Cardiac fibroblast (primary cell): ENCODE results near the gene LDLRAD3.

Experiments
- DNase-seq, 2 donors: peaks; one replicate each; pipeline versions ENCODE4 v3.0.0 to v3.0.0-alpha.2; 2010; ENCODE audit warnings: low read depth in 2 of 2
- H3K4me3 ChIP-seq, 2 donors: replicated peaks in 1 of 2; 1 replicate in 1 of 2; 2 replicates in 1 of 2; pipeline ENCODE4 v1.5.1; 2011; ENCODE audit warnings: low read depth in 2 of 2, low read length in 2 of 2, mild to moderate bottlenecking in 2 of 2, moderate library complexity in 1 of 2
- CTCF ChIP-seq: IDR thresholded peaks from one replicate; pipeline ENCODE4 v1.5.1; 2011; ENCODE audit warnings: low read depth, mild to moderate bottlenecking, low read length, inconsistent platforms

The LDLRAD3 gene

DNA sequence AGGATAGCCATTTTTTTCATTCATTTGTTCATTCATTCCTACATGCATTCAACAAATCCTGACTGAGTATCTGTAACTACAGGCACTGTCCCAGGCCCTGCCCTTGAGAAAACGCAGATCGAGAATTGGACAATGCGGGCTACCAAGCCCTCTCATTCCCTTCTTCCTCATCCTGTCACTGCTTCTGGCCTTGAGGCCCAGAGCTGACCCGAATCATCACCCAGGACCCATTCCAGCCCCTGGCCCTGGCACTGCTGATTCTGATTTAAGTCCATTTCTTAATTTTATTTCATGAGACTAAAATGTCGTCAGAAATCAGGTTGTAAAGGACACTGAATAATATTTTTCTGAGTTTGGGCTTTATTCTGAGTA, 321.1 kb downstream of the LDLRAD3 start:
- no peak for TF ChIP-seq CTCF
- DNase-seq, result no peak
- H3K4me3 ChIP-seq, result no peak overlapping the region

DNA sequence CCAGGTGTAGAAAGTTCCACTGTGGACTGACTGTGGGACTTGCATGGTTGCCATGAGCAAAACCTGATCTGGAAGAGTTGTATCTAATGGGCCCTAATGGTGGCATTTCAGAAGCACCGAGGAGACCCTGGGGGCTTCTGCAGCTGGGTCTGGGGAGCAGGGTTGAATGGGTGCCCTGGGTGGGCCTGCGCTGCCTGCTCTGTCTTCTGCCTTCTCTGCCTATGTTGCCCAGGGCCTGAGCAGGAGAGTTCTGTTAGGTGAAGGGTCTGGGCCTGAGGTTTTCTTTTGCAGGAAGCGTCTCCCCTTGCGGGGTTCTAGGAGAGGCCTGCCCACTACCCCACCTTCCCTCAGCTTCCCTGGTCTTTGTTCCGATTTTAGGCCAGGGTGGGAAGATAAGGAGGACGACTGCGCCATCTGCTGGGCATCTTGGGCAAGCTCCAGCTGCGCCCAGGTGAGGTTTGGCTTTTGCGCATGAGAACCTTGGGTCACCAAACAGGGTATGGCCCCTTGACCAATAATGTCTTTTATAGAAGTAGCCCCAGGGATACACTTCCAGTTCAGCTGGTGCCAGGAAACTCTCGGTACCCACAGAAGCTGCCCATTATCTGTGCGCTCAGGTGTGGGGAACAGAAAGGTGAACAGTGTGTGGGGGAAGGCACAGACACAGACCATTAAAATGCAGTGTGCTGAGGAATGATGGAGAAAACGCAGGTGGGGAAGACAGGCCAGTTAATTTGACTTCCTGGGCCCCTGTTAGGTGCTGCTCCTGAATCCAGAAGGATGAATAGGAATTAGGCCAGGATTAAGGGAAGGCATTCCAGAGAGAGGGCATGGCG, 322.1 kb downstream of the LDLRAD3 start:
- DNase-seq, result peak; percentile 57 to 62
- no peak overlapping the region for H3K4me3 ChIP-seq
- TF ChIP-seq CTCF, result peak; percentile 86

DNA sequence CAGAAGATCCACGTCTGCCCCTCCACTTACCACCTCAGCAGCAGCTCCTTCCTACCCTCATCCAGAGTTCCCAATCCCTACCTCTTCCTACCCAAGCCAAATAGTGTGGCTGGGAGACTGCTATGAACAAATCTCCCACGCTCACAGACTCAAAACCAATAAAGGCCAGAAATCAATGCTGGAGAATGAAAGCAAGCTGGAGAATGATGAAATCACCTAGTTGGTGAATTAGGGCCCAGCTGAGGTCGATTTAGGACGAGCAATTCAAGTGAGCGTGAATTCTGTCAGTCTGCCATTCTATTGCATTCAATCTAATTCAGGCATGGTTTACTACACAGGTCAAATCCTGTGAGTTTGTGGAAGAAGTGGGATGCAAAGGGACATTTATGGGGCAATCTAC, 322.9 kb downstream of the LDLRAD3 start:
- TF ChIP-seq CTCF, result no peak
- H3K4me3 ChIP-seq, result no peak overlapping the region
- no peak for DNase-seq

- H3K4me3 ChIP-seq, result no peak overlapping the region
- TF ChIP-seq CTCF, result no peak
- DNase-seq, result no peak
These were observed 324.6 kb downstream of the LDLRAD3 start for GRCh38 chr11:36268337-36268985.

DNA sequence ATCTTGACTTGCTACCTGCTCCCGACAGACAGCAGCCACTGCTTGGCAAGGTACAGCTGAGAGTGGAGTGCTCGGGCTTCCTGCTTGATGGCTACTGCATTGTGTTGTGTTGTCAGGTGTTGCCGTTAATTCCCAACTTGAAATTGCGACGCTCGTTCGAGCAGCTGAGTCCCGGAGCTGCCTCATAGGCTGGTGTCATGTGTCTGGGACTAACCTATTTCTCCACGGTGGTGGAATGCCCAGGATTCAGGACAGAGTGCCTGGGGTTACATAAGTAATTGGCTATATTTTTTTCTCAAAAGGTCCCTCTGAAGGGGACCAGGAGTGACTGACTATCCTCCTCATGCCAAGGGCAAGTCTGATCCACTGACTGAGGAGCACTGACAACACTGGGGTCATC, 326.8 kb downstream of the LDLRAD3 start:
- DNase-seq, result no peak

DNA sequence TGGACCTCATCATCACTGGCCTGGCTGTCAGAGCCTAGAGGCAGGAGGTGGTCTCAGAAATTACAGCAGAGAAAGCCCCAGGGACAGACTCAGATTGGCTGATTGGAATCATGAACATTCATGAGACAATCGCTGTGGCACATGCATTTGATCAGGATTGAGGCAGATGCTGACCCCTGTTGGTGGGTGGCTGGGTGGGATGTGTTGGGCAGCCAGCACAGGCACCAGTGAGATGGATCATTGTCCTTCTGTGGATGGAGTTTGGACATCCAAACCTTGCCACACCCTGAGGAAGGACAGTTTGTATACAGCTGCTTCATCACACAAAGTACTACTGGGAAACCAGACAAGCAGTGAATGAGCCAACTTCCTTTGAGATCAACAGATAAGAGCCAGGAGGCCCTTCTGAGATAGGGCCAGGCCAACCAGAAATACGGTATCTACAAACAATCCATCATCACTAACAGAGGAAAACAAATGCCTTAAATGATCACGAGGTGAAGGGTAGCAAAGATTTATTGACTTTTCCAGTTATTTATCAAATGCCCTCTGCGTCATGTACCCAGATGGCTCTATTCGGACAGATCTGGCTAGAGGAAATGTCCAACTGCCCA, 328.0 kb downstream of the LDLRAD3 start:
- TF ChIP-seq CTCF, result no peak
- no peak for DNase-seq
- H3K4me3 ChIP-seq, result no peak overlapping the region

More for the DNA sequence above, 326.8 kb downstream of the LDLRAD3 start:
- TF ChIP-seq CTCF, result no peak
- H3K4me3 ChIP-seq, result no peak overlapping the region
